Measurements from ENCODE around the gene FBXO28.

Gene FBXO28

GRCh38 chr1:224124220-224124619 lies 10.3 kb downstream of the FBXO28 start:
- no peak for TF ChIP-seq CTCF (IDR thresholded peaks at IDR 0.05; ENCODE audit: insufficient read depth, low read length, poor library complexity, severe bottlenecking)
- no peak overlapping the region for H3K4me3 ChIP-seq (replicated peaks; ENCODE audit: low read depth, low read length)

GRCh38 chr1:224127925-224128819 lies 14.3 kb downstream of the FBXO28 start:
- no peak overlapping the region for H3K4me3 ChIP-seq (replicated peaks; ENCODE audit: low read depth, low read length)
- no peak for TF ChIP-seq CTCF (IDR thresholded peaks at IDR 0.05; ENCODE audit: insufficient read depth, low read length, poor library complexity, severe bottlenecking)
- no peaks in the 10 kb centered on the region for H3K27me3 ChIP-seq (replicated peaks; ENCODE audit: control insufficient read depth, insufficient read depth, low read length)
- DNase-seq (ENCODE audit: extremely low read depth, insufficient read length) = no peak
- no peaks in the 10 kb centered on the region; the same call in none of the 2 replicates for H3K36me3 ChIP-seq (ENCODE audit: control insufficient read depth, insufficient read depth, low read length)

More at GRCh38 chr1:224124220-224124619, 10.3 kb downstream of the FBXO28 start:
- H3K36me3 ChIP-seq (ENCODE audit: control insufficient read depth, insufficient read depth, low read length) = no peaks in the 10 kb centered on the region
- no peaks in the 10 kb centered on the region for H3K27me3 ChIP-seq (replicated peaks; ENCODE audit: control insufficient read depth, insufficient read depth, low read length)
- no peak for DNase-seq (ENCODE audit: extremely low read depth, insufficient read length)

- H3K27me3 ChIP-seq (replicated peaks; ENCODE audit: control insufficient read depth, insufficient read depth, low read length) = no peaks in the 10 kb centered on the region
- H3K36me3 ChIP-seq (ENCODE audit: control insufficient read depth, insufficient read depth, low read length) = peaks cover 2% of the 10 kb centered on the region
- no peak for TF ChIP-seq CTCF (IDR thresholded peaks at IDR 0.05; ENCODE audit: insufficient read depth, low read length, poor library complexity, severe bottlenecking)
- DNase-seq (ENCODE audit: extremely low read depth, insufficient read length) = no peak
- H3K4me3 ChIP-seq (replicated peaks; ENCODE audit: low read depth, low read length) = no peak overlapping the region
These were observed 17.3 kb downstream of the FBXO28 start for GRCh38 chr1:224131253-224131652.

GRCh38 chr1:224132901-224133300 lies 19.0 kb downstream of the FBXO28 start:
- Histone ChIP-seq H3K27me3 (replicated peaks; ENCODE audit: control insufficient read depth, insufficient read depth, low read length) (no peaks in the 10 kb centered on the region), H3K4me3 (replicated peaks; ENCODE audit: low read depth, low read length) (no peak overlapping the region), H3K36me3 (ENCODE audit: control insufficient read depth, insufficient read depth, low read length) (peaks cover 2% of the 10 kb centered on the region)
- DNase-seq (ENCODE audit: extremely low read depth, insufficient read length) = no peak
- TF ChIP-seq CTCF (IDR thresholded peaks at IDR 0.05; ENCODE audit: insufficient read depth, low read length, poor library complexity, severe bottlenecking) = no peak

DNA sequence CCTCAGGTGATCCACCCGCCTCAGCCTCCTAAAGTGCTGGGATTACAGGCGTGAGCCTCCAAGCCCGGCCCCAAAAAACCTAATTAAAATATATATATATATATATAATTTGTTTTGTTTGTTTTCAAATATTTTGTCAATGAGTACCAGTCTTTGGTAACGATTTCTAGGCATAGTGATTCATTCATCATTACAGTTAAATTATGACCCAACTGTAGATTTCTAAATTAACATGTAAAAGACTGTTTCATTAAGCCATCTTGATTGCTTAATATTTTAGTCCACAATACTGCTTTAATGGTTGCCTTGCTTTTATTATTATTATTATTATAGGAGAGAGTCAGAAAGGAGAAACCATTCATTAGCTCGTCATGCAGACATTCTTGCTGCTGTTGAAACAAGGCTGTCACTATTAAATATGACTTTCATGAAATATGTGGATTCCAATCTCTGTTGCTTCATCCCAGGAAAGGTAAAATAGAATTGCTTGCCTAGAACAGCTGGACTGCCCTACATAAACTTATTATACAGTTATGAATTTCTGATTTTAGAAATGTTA lies 19.9 kb downstream of the FBXO28 start:
- Histone ChIP-seq H3K4me3 (replicated peaks; ENCODE audit: low read depth, low read length) (no peak overlapping the region), H3K27me3 (replicated peaks; ENCODE audit: control insufficient read depth, insufficient read depth, low read length) (no peaks in the 10 kb centered on the region), H3K36me3 (ENCODE audit: control insufficient read depth, insufficient read depth, low read length) (peaks cover 2% of the 10 kb centered on the region)
- TF ChIP-seq CTCF (IDR thresholded peaks at IDR 0.05; ENCODE audit: insufficient read depth, low read length, poor library complexity, severe bottlenecking) = no peak
- no peak for DNase-seq (ENCODE audit: extremely low read depth, insufficient read length)

Data from GM06990 (cell line).